Measurements from ENCODE around the gene RANGAP1. TPM values are rescaled to one million over a fixed set of nuclear protein-coding genes. Genes with fewer than 3 reads are reported as not detected.

The RANGAP1 gene
- total RNA-seq, 2 experiments from 2014 or later = 108 to 119 TPM

- CTCF ChIA-PET (ENCODE audit: unreplicated experiment) = no interaction called here
- intact Hi-C loops (cut with micrococcal nuclease; ENCODE audit: unreplicated experiment) = no loop called here
- H3K36me3 ChIP-seq (ENCODE audit: insufficient read depth, low read length) = peaks cover 71% of the 10 kb centered on the region
Observed at GRCh38 chr22:41247703-41248102, 38.3 kb downstream of the RANGAP1 start.

DNA sequence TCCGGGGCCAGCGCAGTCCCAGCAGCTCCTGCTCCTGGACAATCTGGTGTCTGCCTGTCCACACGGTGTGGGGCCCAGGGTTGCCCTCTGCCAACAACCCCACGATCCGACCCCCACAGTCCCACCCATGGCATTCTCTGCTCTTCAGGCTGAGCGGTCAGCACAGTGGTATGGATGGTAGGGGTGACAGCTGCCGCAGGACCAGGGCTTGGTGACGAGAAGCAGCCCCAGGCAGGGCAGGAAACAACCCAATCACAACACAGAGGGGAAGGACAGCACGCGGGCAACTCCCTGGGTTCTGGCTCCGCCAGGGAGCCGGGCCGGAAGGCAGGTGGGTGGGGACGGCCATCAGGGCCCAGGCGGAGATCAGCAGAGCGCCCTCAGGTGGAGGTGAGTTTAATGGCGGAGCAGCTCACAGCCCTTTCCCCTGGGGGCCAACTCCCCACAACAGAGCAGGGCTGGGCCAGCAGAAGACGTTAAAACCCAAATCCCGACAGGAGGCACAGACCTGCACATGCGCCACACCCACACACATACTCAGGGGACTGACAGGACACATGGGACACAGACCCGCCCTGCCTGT lies 40.0 kb downstream of the RANGAP1 start:
- no peak overlapping the region for H3K4me2 ChIP-seq (ENCODE audit: low read length)
- no peaks in the 10 kb centered on the region for H4K20me1 ChIP-seq (ENCODE audit: insufficient read depth, low read length)
- ChIA-PET POLR2A (no interaction called here), CTCF (ENCODE audit: unreplicated experiment) (no interaction called here)
- H3K9me2 ChIP-seq (ENCODE audit: insufficient read depth, low read length) = no peaks in the 10 kb centered on the region
- H3K4me1 ChIP-seq (ENCODE audit: insufficient read depth, low read length, poor library complexity, severe bottlenecking) = no peaks in the 10 kb centered on the region
- H3K4me3 ChIP-seq (ENCODE audit: low read depth, low read length, poor library complexity, severe bottlenecking) = no peak overlapping the region
- no peaks in the 10 kb centered on the region for H3K79me2 ChIP-seq (ENCODE audit: insufficient read depth, low read depth, low read length)
- DNase-seq (ENCODE audit: low spot score) = no peak
- no peak overlapping the region for H3K27ac ChIP-seq (ENCODE audit: low read depth, low read length, poor library complexity, severe bottlenecking)
- H3K36me3 ChIP-seq (ENCODE audit: insufficient read depth, low read length) = peaks cover 55% of the 10 kb centered on the region
- no peak overlapping the region for H2AFZ ChIP-seq (ENCODE audit: low read length)
- peak; percentile 40; the same call in 1 of the 2 replicates for TF ChIP-seq CTCF (conservative IDR thresholded peaks at IDR 0.05; ENCODE audit: low read length)
- no peak for TF ChIP-seq EZH2phosphoT487 (IDR thresholded peaks at IDR 0.05; ENCODE audit: borderline replicate concordance, low read depth, low read length)
- TSS peak; percentile 64 for BruUV-seq (replicated peaks)
- intact Hi-C loops (cut with micrococcal nuclease; ENCODE audit: unreplicated experiment) = no loop called here
- no peaks in the 10 kb centered on the region for H3K9me3 ChIP-seq (ENCODE audit: low read length)

More at GRCh38 chr22:41247703-41248102, 38.3 kb downstream of the RANGAP1 start:
- POLR2A ChIA-PET = no interaction called here
- Histone ChIP-seq H3K4me3 (ENCODE audit: low read depth, low read length, poor library complexity, severe bottlenecking) (no peak overlapping the region), H3K79me2 (ENCODE audit: insufficient read depth, low read depth, low read length) (no peaks in the 10 kb centered on the region), H3K4me1 (ENCODE audit: insufficient read depth, low read length, poor library complexity, severe bottlenecking) (no peaks in the 10 kb centered on the region), H3K9me2 (ENCODE audit: insufficient read depth, low read length) (no peaks in the 10 kb centered on the region), H3K4me2 (ENCODE audit: low read length) (no peak overlapping the region), H3K9me3 (ENCODE audit: low read length) (no peaks in the 10 kb centered on the region), H2AFZ (ENCODE audit: low read length) (no peak overlapping the region), H3K27ac (ENCODE audit: low read depth, low read length, poor library complexity, severe bottlenecking) (no peak overlapping the region), H4K20me1 (ENCODE audit: insufficient read depth, low read length) (no peaks in the 10 kb centered on the region)
- TF ChIP-seq EZH2phosphoT487 (IDR thresholded peaks at IDR 0.05; ENCODE audit: borderline replicate concordance, low read depth, low read length) = no peak
- TF ChIP-seq CTCF (conservative IDR thresholded peaks at IDR 0.05; ENCODE audit: low read length) = no peak
- DNase-seq (ENCODE audit: low spot score) = no peak
- no TSS peak for BruUV-seq (replicated peaks)

GRCh38 chr22:41243361-41243760 lies 42.6 kb downstream of the RANGAP1 start:
- BruUV-seq (replicated peaks) = no TSS peak
- H3K4me3 ChIP-seq (ENCODE audit: low read depth, low read length, poor library complexity, severe bottlenecking) = no peak overlapping the region
- POLR2A ChIA-PET = no interaction called here
- TF ChIP-seq EZH2phosphoT487 (IDR thresholded peaks at IDR 0.05; ENCODE audit: borderline replicate concordance, low read depth, low read length) (no peak), CTCF (conservative IDR thresholded peaks at IDR 0.05; ENCODE audit: low read length) (no peak)
- H4K20me1 ChIP-seq (ENCODE audit: insufficient read depth, low read length) = no peaks in the 10 kb centered on the region
- CTCF ChIA-PET (ENCODE audit: unreplicated experiment) = no interaction called here
- no peaks in the 10 kb centered on the region for H3K79me2 ChIP-seq (ENCODE audit: insufficient read depth, low read depth, low read length)
- DNase-seq (ENCODE audit: low spot score) = no peak
- H3K4me1 ChIP-seq (ENCODE audit: insufficient read depth, low read length, poor library complexity, severe bottlenecking) = no peaks in the 10 kb centered on the region
- no peak overlapping the region for H2AFZ ChIP-seq (ENCODE audit: low read length)
- no peaks in the 10 kb centered on the region for H3K9me2 ChIP-seq (ENCODE audit: insufficient read depth, low read length)
- H3K4me2 ChIP-seq (ENCODE audit: low read length) = no peak overlapping the region
- peaks cover 29% of the 10 kb centered on the region for H3K36me3 ChIP-seq (ENCODE audit: insufficient read depth, low read length)
- no peak overlapping the region for H3K27ac ChIP-seq (ENCODE audit: low read depth, low read length, poor library complexity, severe bottlenecking)
- intact Hi-C loops (cut with micrococcal nuclease; ENCODE audit: unreplicated experiment) = no loop called here
- no peaks in the 10 kb centered on the region for H3K9me3 ChIP-seq (ENCODE audit: low read length)

All from OCI-LY7 (cell line).